GM18499 (cell line): ENCODE measurements around the gene PSG7.
"Not testable (repeated sequence)": the region's sequence is repeated elsewhere in the genome, so short reads cannot be mapped to it uniquely, and the experiment has no call there.

ENCODE experiments used
- ATAC-seq: cut with Tn5 transposase; IDR thresholded peaks from one replicate; pipeline ENCODE4 v1.9.1; 2021; ENCODE audit warnings: moderate number of reproducible peaks; ENCODE audit not compliant: insufficient read depth, unreplicated experiment

Gene PSG7

GRCh38 chr19:42874136-42874535, 62.9 kb downstream of the PSG7 start:
- not testable (repeated sequence) for ATAC-seq
